Stimulated activated CD8-positive, alpha-beta memory T cell treated with anti-CD3 and anti-CD28 coated beads, Interleukin-7, amount 100 ng/mL, for 24 hours (primary cell): ENCODE results near the gene MALL.
"Not testable (repeated sequence)": the region's sequence is repeated elsewhere in the genome, so short reads cannot be mapped to it uniquely, and the experiment has no call there.

Experiments used
- DNase-seq: peaks from one replicate; pipeline ENCODE4 v3.0.0-alpha.2; 2020; ENCODE audit warnings: low read depth

Gene MALL

GRCh38 chr2:110050222-110050621 lies 65.4 kb downstream of the MALL start:
- DNase-seq: not testable (repeated sequence)

- DNase-seq: not testable (repeated sequence)
Observed at GRCh38 chr2:110049769-110050168, 65.9 kb downstream of the MALL start.

DNA sequence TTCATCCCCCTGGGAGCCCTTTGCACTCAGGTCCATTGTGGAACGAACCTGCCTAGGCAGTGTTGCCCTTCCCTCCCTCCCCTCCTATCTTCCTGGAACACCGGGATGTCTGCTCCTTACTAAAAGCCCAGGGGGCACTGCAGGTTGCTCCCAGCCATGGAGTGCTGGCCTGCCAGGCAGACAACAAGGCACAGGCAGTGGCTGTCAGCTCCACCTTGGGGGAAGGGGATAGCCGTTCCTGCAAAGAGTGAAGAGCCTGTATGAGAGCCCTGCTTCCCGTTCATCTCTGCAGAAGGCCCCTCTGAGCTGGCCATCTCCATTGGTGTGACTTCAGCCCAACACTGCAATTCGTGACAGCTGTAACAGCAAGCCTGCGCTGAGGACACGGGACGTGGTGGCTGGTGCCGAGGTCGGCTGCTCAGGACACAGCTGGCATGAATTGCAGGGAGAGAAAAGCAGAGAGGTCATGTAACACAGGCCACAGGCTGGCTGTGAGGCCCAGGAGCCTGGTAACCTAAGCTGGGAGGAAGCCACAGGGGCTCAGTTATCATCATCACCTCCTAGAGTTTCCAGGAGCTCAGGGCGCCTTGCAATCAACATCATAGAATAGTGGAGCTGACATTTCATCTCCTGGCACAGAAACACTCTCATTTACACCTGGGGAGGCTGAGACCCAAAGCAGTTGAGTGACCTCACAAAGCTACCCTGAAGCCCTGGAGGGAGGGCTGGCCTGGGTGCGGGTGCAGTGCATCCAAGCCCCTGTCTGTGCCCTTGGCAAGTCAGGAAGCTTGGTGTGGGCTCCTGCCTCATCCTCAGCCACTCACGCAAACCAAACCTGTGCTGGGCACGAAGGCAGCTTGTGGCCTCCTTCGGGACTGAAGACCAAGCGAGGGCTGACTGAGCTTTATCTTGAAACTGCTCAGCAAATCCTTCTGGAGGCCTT lies 67.1 kb downstream of the MALL start:
- DNase-seq: not testable (repeated sequence)

DNA sequence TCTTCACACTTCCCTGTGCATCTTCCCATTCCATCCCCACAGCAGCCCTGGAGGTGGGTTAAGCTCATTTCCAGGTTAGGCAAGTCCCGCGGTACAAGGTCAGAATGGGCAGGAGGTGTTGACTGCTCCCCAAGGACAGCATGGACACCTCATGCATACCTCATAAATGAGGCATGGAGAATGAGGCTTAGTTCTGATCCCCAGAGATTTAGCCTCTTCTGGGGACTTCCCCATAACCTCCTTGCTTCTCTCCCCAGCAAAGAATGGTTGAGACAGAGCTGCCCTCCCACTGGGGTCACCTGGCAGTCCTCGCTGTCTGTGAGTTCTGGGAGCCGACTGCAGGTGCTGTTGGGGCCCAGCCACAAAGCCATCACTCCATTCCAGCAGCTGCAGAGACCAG lies 68.4 kb downstream of the MALL start:
- not testable (repeated sequence) for DNase-seq

- not testable (repeated sequence) for DNase-seq
Observed at GRCh38 chr2:110041941-110042660, 73.5 kb downstream of the MALL start.

- DNase-seq: not testable (repeated sequence)
Observed at GRCh38 chr2:110037336-110037735, 78.3 kb downstream of the MALL start.

DNA sequence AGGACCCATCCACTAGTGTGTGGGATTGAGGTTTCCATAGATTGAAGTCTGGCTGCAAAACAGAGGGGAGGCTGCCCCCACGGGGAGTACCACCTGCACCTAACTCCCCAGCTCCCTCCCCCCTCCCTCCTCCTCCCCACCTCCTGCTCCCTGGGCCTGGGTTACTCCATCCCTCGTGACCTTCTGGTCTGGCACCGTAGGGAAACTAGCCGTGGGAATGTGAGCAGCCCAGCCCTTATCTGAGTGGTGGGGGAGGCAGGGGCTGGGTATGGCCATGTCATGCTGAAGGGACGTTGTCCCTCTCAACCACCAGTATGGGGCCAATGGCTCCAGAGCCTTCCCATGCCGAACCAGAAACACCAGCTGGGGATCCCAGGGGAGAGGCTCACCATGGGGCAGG lies 80.2 kb downstream of the MALL start:
- not testable (repeated sequence) for DNase-seq

GRCh38 chr2:110034935-110035334 lies 80.7 kb downstream of the MALL start:
- DNase-seq: not testable (repeated sequence)
